Activated naive CD8-positive, alpha-beta T cell treated with anti-CD3 and anti-CD28 coated beads for 36 hours (primary cell): ENCODE data around the gene TRABD2A. TPM values are rescaled to one million over a fixed set of nuclear protein-coding genes. Genes with fewer than 3 reads are reported as not detected.

Experiments
- DNase-seq: peaks from one replicate; pipeline ENCODE4 v3.0.0; 2021
- H3K27ac Mint-ChIP-seq: one replicate; pipeline ENCODE4 v1.8.0; 2022; ENCODE audit warnings: mild to moderate bottlenecking, moderate library complexity, mixed read lengths
- H3K27me3 Mint-ChIP-seq: one replicate; pipeline ENCODE4 v1.8.0; 2022; ENCODE audit warnings: mild to moderate bottlenecking, mixed read lengths
- H3K36me3 Mint-ChIP-seq: one replicate; pipeline ENCODE4 v1.8.0; 2021; ENCODE audit warnings: mild to moderate bottlenecking, mixed read lengths
- H3K4me1 Mint-ChIP-seq: one replicate; pipeline ENCODE4 v1.8.0; 2021; ENCODE audit warnings: mixed read lengths
- H3K4me3 Mint-ChIP-seq: one replicate; pipeline ENCODE4 v1.8.0; 2022; ENCODE audit warnings: mild to moderate bottlenecking, moderate library complexity, mixed read lengths
- H3K9me3 Mint-ChIP-seq: one replicate; pipeline ENCODE4 v1.8.0; 2022; ENCODE audit warnings: mixed read lengths
- total RNA-seq, 2 experiments: library from RNA; stranded (reverse); gene quantifications; one replicate each; pipeline ENCODE4 v1.2.3, GENCODE V29; 2021

The TRABD2A gene
- total RNA-seq, 2 experiments from 2014 or later, result 59.2 to 61.7 TPM

- peak overlapping the region; percentile 86 for H3K27ac Mint-ChIP-seq
- no peaks in the 10 kb centered on the region for H3K27me3 Mint-ChIP-seq
- H3K9me3 Mint-ChIP-seq, result no peaks in the 10 kb centered on the region
- peak overlapping the region; percentile 44 for H3K4me3 Mint-ChIP-seq
- H3K36me3 Mint-ChIP-seq, result peaks cover 4% of the 10 kb centered on the region
- DNase-seq, result no peak
- H3K4me1 Mint-ChIP-seq, result peaks cover 58% of the 10 kb centered on the region
These were observed 14.1 kb upstream of the TRABD2A start for GRCh38 chr2:84894758-84895520.

DNA sequence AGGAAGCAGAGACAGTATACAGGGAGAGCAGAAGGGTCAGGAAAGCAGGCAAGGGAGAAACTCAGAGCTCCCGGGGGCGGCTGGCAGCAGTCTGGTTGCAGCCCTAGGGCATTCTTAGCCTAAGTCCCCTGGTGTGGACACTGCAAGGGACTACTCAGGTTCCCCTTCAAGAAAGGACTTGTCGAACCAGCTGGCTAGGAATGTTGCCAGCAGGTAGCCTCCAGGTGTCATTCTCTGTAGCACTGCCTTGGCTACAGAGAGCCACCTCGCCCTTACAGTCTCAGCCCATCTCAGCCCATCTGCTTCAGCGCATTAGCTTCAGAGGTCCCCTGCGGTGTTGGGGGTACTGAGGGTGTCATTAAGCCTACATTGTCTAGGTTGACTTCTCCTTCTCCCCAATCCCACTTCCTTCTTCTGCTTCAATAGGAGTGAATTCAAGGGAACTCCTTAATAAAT is 13.3 kb upstream of the TRABD2A start:
- Mint-ChIP-seq H3K4me1 (peaks cover 58% of the 10 kb centered on the region), H3K36me3 (peaks cover 4% of the 10 kb centered on the region), H3K27me3 (no peaks in the 10 kb centered on the region), H3K9me3 (no peaks in the 10 kb centered on the region), H3K4me3 (peak overlapping the region; percentile 44), H3K27ac (peak overlapping the region; percentile 86)
- no peak for DNase-seq

GRCh38 chr2:84891355-84892010 is 10.6 kb upstream of the TRABD2A start:
- H3K27me3 Mint-ChIP-seq, result no peaks in the 10 kb centered on the region
- H3K36me3 Mint-ChIP-seq, result no peaks in the 10 kb centered on the region
- H3K9me3 Mint-ChIP-seq, result no peaks in the 10 kb centered on the region
- no peak for DNase-seq
- peak overlapping the region; percentile 8 for H3K27ac Mint-ChIP-seq
- H3K4me3 Mint-ChIP-seq, result no peak overlapping the region
- H3K4me1 Mint-ChIP-seq, result peaks cover 58% of the 10 kb centered on the region

DNA sequence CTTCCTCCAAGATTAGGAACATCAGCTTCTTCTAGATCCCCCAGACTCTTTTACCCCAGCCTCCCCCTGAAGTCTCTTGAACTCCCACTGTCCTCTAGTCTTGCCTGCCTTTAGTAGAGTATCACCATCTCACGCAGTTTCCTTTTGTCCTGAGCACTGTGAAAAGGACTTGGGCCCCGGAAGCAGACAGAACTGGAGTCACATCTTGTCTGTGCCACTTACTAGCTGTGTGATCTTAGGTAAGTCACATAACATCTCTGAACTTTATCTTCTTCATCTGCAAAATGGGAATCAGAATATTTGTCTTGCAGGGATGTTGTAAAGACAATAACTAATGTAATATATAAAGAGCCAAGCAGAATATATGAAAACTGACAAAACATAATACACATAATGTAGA is 8.4 kb upstream of the TRABD2A start:
- H3K4me1 Mint-ChIP-seq, result peaks cover 56% of the 10 kb centered on the region

DNA sequence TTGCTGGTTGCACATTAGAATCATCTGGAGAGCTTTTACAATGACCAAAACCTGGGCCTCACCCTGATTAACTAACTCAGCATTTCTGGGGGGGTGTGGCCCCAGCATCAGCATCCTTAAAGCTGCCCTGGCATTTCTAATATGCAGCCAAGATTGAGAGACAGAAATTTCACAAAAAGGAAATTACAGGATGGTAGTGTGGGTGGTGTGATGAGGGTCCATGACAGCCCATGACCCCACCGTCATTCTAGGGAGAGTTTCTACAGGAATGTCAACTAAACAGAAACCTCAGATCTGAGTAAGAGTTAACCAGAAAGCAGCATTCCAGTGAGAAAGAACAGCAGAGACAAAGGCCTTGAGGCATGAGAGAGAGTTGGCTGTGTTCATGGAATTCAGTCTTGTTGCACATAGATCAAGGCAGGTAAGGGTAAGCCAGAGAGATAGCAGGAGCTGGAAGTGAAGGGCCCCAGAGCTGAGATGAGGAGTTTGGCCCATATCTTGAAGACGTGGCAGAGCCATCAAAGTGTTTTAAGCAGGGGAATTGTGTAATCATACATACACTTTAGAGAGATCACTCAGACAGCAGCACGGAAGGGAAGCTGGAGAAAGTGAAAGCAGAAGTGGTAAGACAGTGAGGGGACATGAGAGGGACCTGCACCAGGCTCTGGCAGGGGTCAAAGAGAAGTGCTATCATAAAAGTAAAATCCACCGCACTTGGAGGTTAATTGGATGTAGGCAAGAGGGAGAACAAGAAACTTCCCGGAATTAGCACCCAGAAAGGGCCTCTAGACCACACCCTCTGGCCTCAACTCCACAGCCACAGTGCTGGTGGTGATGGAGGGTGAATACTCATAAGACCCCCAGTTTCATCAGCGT is 7.8 kb upstream of the TRABD2A start:
- peaks cover 57% of the 10 kb centered on the region for H3K4me1 Mint-ChIP-seq
- peak overlapping the region; percentile 74 for H3K4me3 Mint-ChIP-seq
- peak overlapping the region; percentile 96 for H3K27ac Mint-ChIP-seq
- no peaks in the 10 kb centered on the region for H3K9me3 Mint-ChIP-seq
- DNase-seq, result peak; percentile 64
- no peaks in the 10 kb centered on the region for H3K36me3 Mint-ChIP-seq
- no peaks in the 10 kb centered on the region for H3K27me3 Mint-ChIP-seq

More for the DNA sequence above, 8.4 kb upstream of the TRABD2A start:
- Mint-ChIP-seq H3K36me3 (no peaks in the 10 kb centered on the region), H3K4me3 (peak overlapping the region; percentile 74), H3K27me3 (no peaks in the 10 kb centered on the region), H3K27ac (peak overlapping the region; percentile 96), H3K9me3 (no peaks in the 10 kb centered on the region)
- DNase-seq, result no peak

GRCh38 chr2:84886791-84887190 is 5.9 kb upstream of the TRABD2A start:
- Mint-ChIP-seq H3K36me3 (no peaks in the 10 kb centered on the region), H3K4me3 (no peak overlapping the region), H3K27ac (peak overlapping the region; percentile 96), H3K9me3 (no peaks in the 10 kb centered on the region), H3K4me1 (peaks cover 73% of the 10 kb centered on the region), H3K27me3 (no peaks in the 10 kb centered on the region)
- no peak for DNase-seq

- Mint-ChIP-seq H3K4me3 (no peak overlapping the region), H3K4me1 (peaks cover 67% of the 10 kb centered on the region), H3K27me3 (no peaks in the 10 kb centered on the region), H3K36me3 (peaks cover 3% of the 10 kb centered on the region), H3K27ac (no peak overlapping the region), H3K9me3 (no peaks in the 10 kb centered on the region)
- no peak for DNase-seq
These were observed 4.2 kb upstream of the TRABD2A start for GRCh38 chr2:84885111-84885510.

DNA sequence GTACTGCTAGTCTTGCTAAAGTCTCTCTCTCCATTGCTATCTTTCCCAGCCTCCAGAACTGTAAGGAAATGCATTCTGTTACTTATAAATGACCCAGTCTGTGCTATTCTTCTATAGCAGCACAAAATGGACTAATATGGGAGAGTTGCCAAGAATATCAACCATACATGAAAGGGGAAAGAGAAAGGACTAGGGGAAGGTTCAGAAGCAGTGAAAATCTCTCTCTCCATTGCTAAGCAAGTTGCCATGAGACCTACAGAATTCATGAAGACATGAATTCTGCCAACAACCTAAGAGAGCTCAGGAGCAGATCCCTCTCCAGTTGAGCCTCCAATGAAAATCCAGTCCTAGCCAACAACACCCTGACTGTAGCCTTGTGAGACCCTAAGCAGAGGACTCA is 3.6 kb upstream of the TRABD2A start:
- peaks cover 62% of the 10 kb centered on the region for H3K4me1 Mint-ChIP-seq
- H3K4me3 Mint-ChIP-seq, result no peak overlapping the region
- no peaks in the 10 kb centered on the region for H3K27me3 Mint-ChIP-seq
- no peak overlapping the region for H3K27ac Mint-ChIP-seq
- peaks cover 7% of the 10 kb centered on the region for H3K36me3 Mint-ChIP-seq
- no peak for DNase-seq
- H3K9me3 Mint-ChIP-seq, result no peaks in the 10 kb centered on the region

DNA sequence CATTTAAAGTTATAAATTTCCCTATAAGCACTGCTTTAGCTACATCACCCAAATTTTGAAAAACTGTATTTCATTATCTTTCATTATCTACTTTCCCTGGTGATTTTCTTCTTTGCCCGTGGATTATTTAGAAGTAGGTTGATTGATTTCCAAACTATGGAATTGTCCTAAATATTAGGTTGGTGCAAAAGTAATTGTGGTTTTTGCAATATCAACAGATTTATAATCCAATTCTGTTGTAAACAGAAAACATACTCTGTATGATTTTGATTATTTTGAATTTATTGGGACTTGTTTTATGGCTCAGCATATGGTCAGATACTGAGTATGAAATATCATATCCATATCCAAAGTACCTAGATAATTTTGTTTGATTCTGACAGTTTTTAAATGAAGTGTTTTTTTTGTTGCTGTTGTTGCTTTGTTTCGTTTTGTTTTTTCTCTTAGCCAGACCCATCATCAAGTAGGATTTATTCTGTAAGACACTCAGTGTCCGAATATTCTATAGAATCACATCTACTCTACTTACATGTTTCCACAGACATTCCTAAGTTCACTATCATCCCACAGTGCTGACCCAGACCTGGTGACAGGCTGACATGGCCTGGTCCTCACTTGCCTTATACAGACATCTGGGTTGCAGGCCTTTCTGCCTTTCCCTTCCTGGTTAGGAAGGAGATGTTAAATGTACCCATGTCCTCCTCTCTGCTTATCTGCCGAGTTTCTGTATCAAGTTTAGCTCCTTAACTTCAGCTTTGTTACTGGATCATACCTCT is 2.1 kb upstream of the TRABD2A start:
- peaks cover 17% of the 10 kb centered on the region for H3K36me3 Mint-ChIP-seq
- H3K4me3 Mint-ChIP-seq, result peak overlapping the region; percentile 92
- no peaks in the 10 kb centered on the region for H3K9me3 Mint-ChIP-seq
- H3K27ac Mint-ChIP-seq, result peak overlapping the region; percentile 98
- no peak for DNase-seq
- peaks cover 52% of the 10 kb centered on the region for H3K4me1 Mint-ChIP-seq
- no peaks in the 10 kb centered on the region for H3K27me3 Mint-ChIP-seq

DNA sequence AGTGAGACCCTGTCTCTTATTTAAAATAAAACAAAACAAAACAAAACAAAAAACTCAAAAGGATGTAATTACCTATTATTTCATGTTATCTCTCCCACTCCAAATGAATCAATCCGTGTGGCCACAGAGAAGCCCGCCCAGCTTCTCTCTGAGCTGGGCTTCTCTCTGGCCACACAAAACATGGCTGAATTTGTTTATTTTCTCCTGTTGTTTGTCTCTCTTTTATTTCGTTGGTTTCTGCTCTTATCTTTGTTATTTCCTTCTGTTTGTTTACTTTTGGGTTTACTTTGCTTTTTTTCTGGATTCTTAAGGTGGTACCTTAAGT is 1.5 kb upstream of the TRABD2A start:
- H3K27me3 Mint-ChIP-seq, result no peaks in the 10 kb centered on the region
- no peak for DNase-seq

DNA sequence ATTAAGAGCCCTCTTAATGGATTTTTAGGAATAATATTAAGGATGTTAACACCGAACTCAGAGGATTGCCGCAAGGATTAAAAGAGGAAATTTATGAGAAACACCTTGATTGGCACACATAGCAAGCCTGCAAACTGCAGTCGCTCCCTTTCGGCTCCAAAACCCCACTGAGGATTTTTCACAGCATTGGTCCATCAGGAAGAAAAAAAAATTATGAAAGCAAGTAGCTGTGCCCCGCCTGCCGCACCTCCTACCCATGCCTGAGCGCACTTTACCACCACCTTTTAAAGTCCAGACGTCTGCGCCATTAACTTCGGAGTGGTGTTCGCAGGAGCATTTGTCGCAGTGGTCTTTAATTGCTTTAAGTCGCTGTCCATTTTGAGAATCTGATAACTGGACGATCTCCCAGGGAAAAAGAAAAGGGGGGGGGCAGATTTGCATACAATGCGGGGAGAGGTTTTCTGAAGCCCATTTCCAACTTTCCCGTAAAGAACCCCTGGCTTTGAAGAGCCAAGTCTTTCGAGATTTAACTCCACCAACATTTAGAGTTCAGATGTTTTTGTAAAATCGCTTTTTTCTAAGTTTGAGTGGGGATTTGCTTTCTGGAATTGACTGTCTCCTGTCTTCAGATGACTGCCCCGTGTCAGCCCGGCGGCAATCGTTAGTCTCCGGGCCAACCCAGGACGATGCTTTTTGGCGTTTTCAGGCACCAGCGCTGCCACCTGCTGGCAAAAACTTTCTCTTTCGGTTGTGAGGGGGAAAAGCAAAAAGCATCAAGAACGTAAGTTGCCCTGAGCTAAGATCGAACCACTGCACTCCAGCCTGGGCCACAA is 913 bp upstream of the TRABD2A start:
- Mint-ChIP-seq H3K4me1 (peaks cover 56% of the 10 kb centered on the region), H3K27me3 (no peaks in the 10 kb centered on the region)

More for the DNA sequence above, 1.5 kb upstream of the TRABD2A start:
- H3K4me1 Mint-ChIP-seq, result peaks cover 56% of the 10 kb centered on the region
- peak overlapping the region; percentile 92 for H3K4me3 Mint-ChIP-seq
- H3K36me3 Mint-ChIP-seq, result peaks cover 19% of the 10 kb centered on the region
- H3K27ac Mint-ChIP-seq, result peak overlapping the region; percentile 98
- H3K9me3 Mint-ChIP-seq, result no peaks in the 10 kb centered on the region

DNA sequence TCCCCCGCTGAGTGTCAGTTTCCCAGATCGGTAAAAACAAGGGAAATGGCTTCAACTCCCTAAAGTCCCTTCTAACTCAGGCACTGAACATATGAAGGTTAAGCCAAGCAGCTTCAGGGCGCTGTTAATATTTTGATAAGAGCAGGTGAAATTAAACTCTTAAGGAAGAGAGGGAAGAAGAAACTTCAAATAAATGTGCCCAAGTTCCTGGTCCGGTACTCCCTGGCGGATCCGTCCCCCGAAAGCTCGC is 564 bp downstream of the TRABD2A start:
- Mint-ChIP-seq H3K27ac (peak overlapping the region; percentile 96), H3K4me3 (peak overlapping the region; percentile 96), H3K4me1 (peaks cover 62% of the 10 kb centered on the region), H3K27me3 (no peaks in the 10 kb centered on the region), H3K9me3 (peaks cover 1% of the 10 kb centered on the region), H3K36me3 (peaks cover 31% of the 10 kb centered on the region)
- no peak for DNase-seq

More for the DNA sequence above, 913 bp upstream of the TRABD2A start:
- Mint-ChIP-seq H3K4me3 (peak overlapping the region; percentile 92), H3K36me3 (peaks cover 19% of the 10 kb centered on the region), H3K27ac (peak overlapping the region; percentile 98), H3K9me3 (no peaks in the 10 kb centered on the region)
- DNase-seq, result peak; percentile 87

GRCh38 chr2:84879584-84880394 is 1.1 kb downstream of the TRABD2A start:
- Mint-ChIP-seq H3K9me3 (peaks cover 5% of the 10 kb centered on the region), H3K4me3 (peak overlapping the region; percentile 96), H3K27ac (peak overlapping the region; percentile 96), H3K36me3 (peaks cover 36% of the 10 kb centered on the region), H3K4me1 (peaks cover 65% of the 10 kb centered on the region), H3K27me3 (no peaks in the 10 kb centered on the region)
- peak; percentile 44 for DNase-seq
